ENCODE data around the gene ULK1. TPM values are rescaled to one million over a fixed set of nuclear protein-coding genes. Genes with fewer than 3 reads are reported as not detected.

ULK1 gene
- total and polyA plus RNA-seq, 2 of the 13 experiments (the other 11 are each of a cell fraction or from before 2014, with no cell fraction given), result 2.8 to 10.1 TPM

- no peak for FAIRE-seq
- Histone ChIP-seq H3K9me3 (ENCODE audit: low read length) (no peaks in the 10 kb centered on the region), H3K4me3 (replicated peaks in 1 of 3; ENCODE audit: insufficient read depth in 1 of 3, low read depth in 2 of 3, low read length in 3 of 3) (no peak overlapping the region), H3K27me3 (ENCODE audit: control insufficient read depth in 1 of 2, insufficient read depth in 2 of 2, low read length in 2 of 2) (no peaks in the 10 kb centered on the region), H3K9ac (ENCODE audit: insufficient read depth, low read depth, low read length) (no peak overlapping the region), H4K20me1 (ENCODE audit: insufficient read depth, low read length) (no peaks in the 10 kb centered on the region), H3K4me1 (ENCODE audit: insufficient read depth, low read length) (peaks cover 6% of the 10 kb centered on the region; the same call in 1 of the 2 replicates), H3K79me2 (ENCODE audit: insufficient read depth, low read length) (no peaks in the 10 kb centered on the region), H3K4me2 (ENCODE audit: low read depth, low read length) (no peak overlapping the region), H3K27ac (ENCODE audit: extremely low read length, insufficient read depth, low read length) (no peak overlapping the region), H2AFZ (ENCODE audit: low read length) (no peak overlapping the region), H3K36me3 (replicated peaks in 1 of 2; ENCODE audit: control insufficient read depth in 1 of 2, insufficient read depth in 2 of 2, low read length in 2 of 2) (peaks cover 15 to 39% of the 10 kb centered on the region in 2 experiments; a peak in 4 of 5 replicates)
- TF ChIP-seq HNRNPK (IDR thresholded peaks at IDR 0.05; ENCODE audit: low read depth, low read length, poor library complexity, severe bottlenecking), result peak; percentile 46
- no peak for TF ChIP-seq TEAD3 (CRISPR knock-in tag; optimal IDR thresholded peaks at IDR 0.05; ENCODE audit: borderline replicate concordance)
- TF ChIP-seq SMARCE1 (IDR thresholded peaks at IDR 0.05; ENCODE audit: borderline replicate concordance), result no peak
- no peak for TF ChIP-seq ZBTB21 (CRISPR knock-in tag; IDR thresholded peaks at IDR 0.05)
- no peak for TF ChIP-seq ZNF557 (CRISPR knock-in tag; IDR thresholded peaks at IDR 0.05)
- ChIA-PET CTCF (ENCODE audit: low intra/inter-chr PET ratio, low total read pairs) (no interaction called here), POLR2A (no interaction called here)
- in situ Hi-C loops (cut with HindIII; ENCODE audit: extremely low pct_ligation_motif_present, low pct_unique_long_range_greater_than_20kb) (no loop called here), intact Hi-C loops (cut with micrococcal nuclease; ENCODE audit: unreplicated experiment) (no loop called here)
- 82% methylated on average over 20 of the region's 31 CpGs for WGBS (ENCODE audit: low lambda C conversion rate)
- no peak for ATAC-seq
- BruUV-seq (replicated peaks), result no TSS peak
- no peak for DNase-seq (ENCODE audit: low spot score)
These were observed 22.8 kb downstream of the ULK1 start for GRCh38 chr12:131917139-131917710.

GRCh38 chr12:131917711-131918306 is 23.4 kb downstream of the ULK1 start:
- ChIA-PET POLR2A (no interaction called here), CTCF (ENCODE audit: low intra/inter-chr PET ratio, low total read pairs) (no interaction called here)
- DNase-seq (ENCODE audit: low spot score) (no peak), FAIRE-seq (no peak), ATAC-seq (peak; percentile 7; the same call in 2 of the 3 replicates)
- Histone ChIP-seq H3K36me3 (replicated peaks in 1 of 2; ENCODE audit: control insufficient read depth in 1 of 2, insufficient read depth in 2 of 2, low read length in 2 of 2) (peaks cover 15 to 36% of the 10 kb centered on the region in 2 experiments; a peak in 4 of 5 replicates), H3K27me3 (ENCODE audit: control insufficient read depth in 1 of 2, insufficient read depth in 2 of 2, low read length in 2 of 2) (no peaks in the 10 kb centered on the region), H3K4me2 (ENCODE audit: low read depth, low read length) (no peak overlapping the region), H3K4me1 (ENCODE audit: insufficient read depth, low read length) (peaks cover under 1% of the 10 kb centered on the region; the same call in 1 of the 2 replicates), H2AFZ (ENCODE audit: low read length) (no peak overlapping the region), H3K9me3 (ENCODE audit: low read length) (no peaks in the 10 kb centered on the region), H4K20me1 (ENCODE audit: insufficient read depth, low read length) (no peaks in the 10 kb centered on the region), H3K9ac (ENCODE audit: insufficient read depth, low read depth, low read length) (no peak overlapping the region), H3K79me2 (ENCODE audit: insufficient read depth, low read length) (no peaks in the 10 kb centered on the region), H3K27ac (ENCODE audit: extremely low read length, insufficient read depth, low read length) (no peak overlapping the region), H3K4me3 (replicated peaks in 1 of 3; ENCODE audit: insufficient read depth in 1 of 3, low read depth in 2 of 3, low read length in 3 of 3) (no peak overlapping the region)
- in situ Hi-C loops (cut with HindIII; ENCODE audit: extremely low pct_ligation_motif_present, low pct_unique_long_range_greater_than_20kb), result no loop called here
- TF ChIP-seq PLSCR1 (CRISPR knock-in tag; IDR thresholded peaks at IDR 0.05; ENCODE audit: borderline replicate concordance) (no peak), SAFB2 (CRISPR knock-in tag; IDR thresholded peaks at IDR 0.05; ENCODE audit: borderline replicate concordance, low read depth) (no peak), SYNCRIP (IDR thresholded peaks at IDR 0.05; ENCODE audit: insufficient read depth, low read depth, low read length) (no peak), BRD4 (CRISPR knock-in tag; IDR thresholded peaks at IDR 0.05) (no peak), HNRNPL (IDR thresholded peaks at IDR 0.05; ENCODE audit: low read depth, low read length) (no peak), U2AF1 (optimal IDR thresholded peaks at IDR 0.05; ENCODE audit: low read depth, low read length) (no peak), ZNF550 (CRISPR knock-in tag; IDR thresholded peaks at IDR 0.05; ENCODE audit: borderline replicate concordance) (no peak)
- intact Hi-C loops (cut with micrococcal nuclease; ENCODE audit: unreplicated experiment), result no loop called here
- WGBS (ENCODE audit: low lambda C conversion rate), result 92% methylated on average over 7 of the region's 18 CpGs
- no TSS peak for BruUV-seq (replicated peaks)

All from HepG2 (cell line).